ENCODE results near the gene SBF2. TPM values are rescaled to one million over a fixed set of nuclear protein-coding genes. Genes with fewer than 3 reads are reported as not detected.

Gene SBF2
- total and polyA plus RNA-seq, 2 of the 13 experiments (the other 11 are each of a cell fraction or from before 2014, with no cell fraction given) = 24.0 to 45.8 TPM

DNA sequence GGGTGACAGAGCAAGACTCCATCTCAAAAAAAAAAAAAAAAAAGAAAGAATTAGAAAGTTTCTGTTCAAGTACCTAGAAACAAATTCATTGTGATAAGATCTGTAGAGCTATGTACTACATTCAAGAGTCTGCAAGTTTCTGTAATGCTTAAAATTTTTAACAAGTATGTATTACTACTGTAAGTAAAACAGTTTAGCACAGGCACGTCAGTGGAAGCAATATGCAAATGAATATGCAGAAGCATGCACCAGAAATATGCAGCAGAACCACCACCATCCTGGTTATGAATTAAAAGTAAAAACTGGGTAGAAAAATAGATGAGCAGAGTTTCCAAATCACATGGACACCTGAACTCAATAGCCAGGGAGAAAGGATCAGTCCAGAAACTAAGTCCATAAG lies 19.3 kb downstream of the SBF2 start:
- no TSS peak for BruUV-seq (replicated peaks)
- Histone ChIP-seq H3K4me1 (ENCODE audit: insufficient read depth, low read length) (no peaks in the 10 kb centered on the region), H3K36me3 (replicated peaks in 1 of 2; ENCODE audit: control insufficient read depth in 1 of 2, insufficient read depth in 2 of 2, low read length in 2 of 2) (no peaks in the 10 kb centered on the region), H3K9ac (ENCODE audit: insufficient read depth, low read depth, low read length) (no peak overlapping the region), H3K4me2 (ENCODE audit: low read depth, low read length) (no peak overlapping the region), H2AFZ (ENCODE audit: low read length) (no peak overlapping the region), H4K20me1 (ENCODE audit: insufficient read depth, low read length) (no peaks in the 10 kb centered on the region), H3K79me2 (ENCODE audit: insufficient read depth, low read length) (peaks cover 24% of the 10 kb centered on the region), H3K4me3 (replicated peaks in 1 of 3; ENCODE audit: insufficient read depth in 1 of 3, low read depth in 2 of 3, low read length in 3 of 3) (no peak overlapping the region), H3K27me3 (ENCODE audit: control insufficient read depth in 1 of 2, insufficient read depth in 2 of 2, low read length in 2 of 2) (no peaks in the 10 kb centered on the region), H3K9me3 (ENCODE audit: low read length) (no peaks in the 10 kb centered on the region), H3K27ac (ENCODE audit: extremely low read length, insufficient read depth, low read length) (no peak overlapping the region)
- no peak for ATAC-seq
- intact Hi-C loops (cut with micrococcal nuclease; ENCODE audit: unreplicated experiment) (no loop called here), in situ Hi-C loops (cut with HindIII; ENCODE audit: extremely low pct_ligation_motif_present, low pct_unique_long_range_greater_than_20kb) (no loop called here)
- CTCF ChIA-PET (ENCODE audit: low intra/inter-chr PET ratio, low total read pairs) = no interaction called here
- TF ChIP-seq ESRRA (CRISPR knock-in tag; IDR thresholded peaks at IDR 0.05; ENCODE audit: low read depth) = no peak
- TF ChIP-seq, protein P1, sequence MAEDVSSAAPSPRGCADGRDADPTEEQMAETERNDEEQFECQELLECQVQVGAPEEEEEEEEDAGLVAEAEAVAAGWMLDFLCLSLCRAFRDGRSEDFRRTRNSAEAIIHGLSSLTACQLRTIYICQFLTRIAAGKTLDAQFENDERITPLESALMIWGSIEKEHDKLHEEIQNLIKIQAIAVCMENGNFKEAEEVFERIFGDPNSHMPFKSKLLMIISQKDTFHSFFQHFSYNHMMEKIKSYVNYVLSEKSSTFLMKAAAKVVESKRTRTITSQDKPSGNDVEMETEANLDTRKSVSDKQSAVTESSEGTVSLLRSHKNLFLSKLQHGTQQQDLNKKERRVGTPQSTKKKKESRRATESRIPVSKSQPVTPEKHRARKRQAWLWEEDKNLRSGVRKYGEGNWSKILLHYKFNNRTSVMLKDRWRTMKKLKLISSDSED (CRISPR knock-in tag; IDR thresholded peaks at IDR 0.05) = no peak
- TF ChIP-seq NFE2L2 (IDR thresholded peaks at IDR 0.05; ENCODE audit: low read length) = no peak
- no peak for TF ChIP-seq SRSF9 (IDR thresholded peaks at IDR 0.05; ENCODE audit: borderline replicate concordance, insufficient read depth, low read depth, low read length, poor library complexity, severe bottlenecking)
- no peak for TF ChIP-seq ZSCAN21 (CRISPR knock-in tag; IDR thresholded peaks at IDR 0.05; ENCODE audit: borderline replicate concordance)
- no peak for TF ChIP-seq ZNF441 (CRISPR knock-in tag; IDR thresholded peaks at IDR 0.05; ENCODE audit: borderline replicate concordance)
- no peak for TF ChIP-seq GABPB1 (CRISPR knock-in tag; IDR thresholded peaks at IDR 0.05)
- TF ChIP-seq SMC3 (IDR thresholded peaks at IDR 0.05; ENCODE audit: low read length) = no peak
- no peak for TF ChIP-seq ATF7 (IDR thresholded peaks at IDR 0.05)
- no peak for TF ChIP-seq ATF7 (CRISPR knock-in tag; IDR thresholded peaks at IDR 0.05)
- TF ChIP-seq THAP11 (CRISPR knock-in tag; IDR thresholded peaks at IDR 0.05) = no peak
- TF ChIP-seq KAT8 (CRISPR knock-in tag; IDR thresholded peaks at IDR 0.05) = no peak
- no peak for TF ChIP-seq NBN (conservative IDR thresholded peaks at IDR 0.05)
- TF ChIP-seq CREB1 (IDR thresholded peaks at IDR 0.05) = no peak
- no peak for TF ChIP-seq CREB1 (CRISPR knock-in tag; IDR thresholded peaks at IDR 0.05)
- TF ChIP-seq ZSCAN20 (CRISPR knock-in tag; IDR thresholded peaks at IDR 0.05; ENCODE audit: borderline replicate concordance) = no peak
- TF ChIP-seq FOXK1 (CRISPR knock-in tag; IDR thresholded peaks at IDR 0.05; ENCODE audit: borderline replicate concordance, low read depth) = no peak
- TF ChIP-seq ZBTB8A (CRISPR knock-in tag; IDR thresholded peaks at IDR 0.05; ENCODE audit: borderline replicate concordance, low read depth) = no peak
- no peak for TF ChIP-seq ZNF720 (CRISPR knock-in tag; IDR thresholded peaks at IDR 0.05)
- TF ChIP-seq ZBTB7B (CRISPR knock-in tag; IDR thresholded peaks at IDR 0.05) = no peak
- TF ChIP-seq RFX1 (IDR thresholded peaks at IDR 0.05) = no peak
- TF ChIP-seq TCF7L2 (IDR thresholded peaks at IDR 0.05; ENCODE audit: low read depth, low read length) = no peak
- FAIRE-seq = no peak
- 94% methylated on average over 1 of the region's 1 CpG for WGBS (ENCODE audit: low lambda C conversion rate)
- DNase-seq (ENCODE audit: low spot score) = no peak
- POLR2A ChIA-PET = no interaction called here
